ENCODE data around the gene DMKN.
A peak's percentile ranks its signal among the peaks of the same experiment; 100 is the strongest.
"Not testable (repeated sequence)": the region's sequence is repeated elsewhere in the genome, so short reads cannot be mapped to it uniquely, and the experiment has no call there.

The DMKN gene

DNA sequence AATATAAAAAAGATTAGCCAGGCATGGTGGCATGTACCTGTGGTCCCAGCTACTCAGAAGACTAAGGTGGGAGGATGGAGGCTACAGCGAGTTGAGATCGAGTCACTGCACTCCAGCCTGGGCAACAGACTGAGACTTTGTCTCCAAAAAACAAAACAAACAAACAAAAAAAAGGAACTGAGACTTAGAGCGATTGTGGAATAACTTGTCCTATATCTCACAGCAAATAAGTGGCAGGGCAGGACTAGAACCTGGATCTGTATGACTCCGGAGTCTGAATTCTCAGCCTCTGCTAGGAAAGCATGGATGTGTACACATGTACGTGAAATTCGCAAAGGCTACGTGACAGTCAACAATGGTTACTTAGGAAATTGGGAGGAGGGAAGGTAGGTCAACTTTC, 43.3 kb downstream of the DMKN start:
- Histone ChIP-seq H3K18ac (ENCODE audit: low read length) (no peak overlapping the region), H3K9ac (ENCODE audit: low read length) (no peak overlapping the region), H4K8ac (ENCODE audit: low read depth, low read length) (no peak overlapping the region), H3K27ac (ENCODE audit: low read depth, low read length) (no peak overlapping the region), H4K12ac (ENCODE audit: low read depth, low read length) (no peak overlapping the region), H3K79me1 (ENCODE audit: low read length) (no peaks in the 10 kb centered on the region), H2BK5ac (ENCODE audit: low read depth, low read length, poor library complexity) (no peak overlapping the region), H3K4me1 (ENCODE audit: control insufficient read depth in 1 of 2, insufficient read depth in 2 of 2, low read length in 2 of 2) (no peaks in the 10 kb centered on the region), H3K36me3 (ENCODE audit: control insufficient read depth in 1 of 2, insufficient read depth in 2 of 2, low read length in 2 of 2) (no peaks in the 10 kb centered on the region), H4K91ac (ENCODE audit: low read depth, low read length) (no peak overlapping the region), H2BK12ac (ENCODE audit: low read length) (no peak overlapping the region), H2AFZ (ENCODE audit: insufficient read depth, low read length, poor library complexity) (no peak overlapping the region), H3K27me3 (ENCODE audit: insufficient read depth, low read length) (no peaks in the 10 kb centered on the region), H3K4me3 (ENCODE audit: low read depth, low read length) (no peak overlapping the region), H3K79me2 (ENCODE audit: control insufficient read depth, insufficient read depth, low read length, poor library complexity) (peaks cover 2% of the 10 kb centered on the region), H2AK5ac (ENCODE audit: low read length) (no peak overlapping the region), H3K23ac (ENCODE audit: low read length) (no peak overlapping the region), H2BK120ac (ENCODE audit: insufficient read depth, low read length, poor library complexity) (no peak overlapping the region), H3K14ac (ENCODE audit: low read length) (no peak overlapping the region), H3K9me3 (ENCODE audit: insufficient read depth, low read depth, low read length) (no peaks in the 10 kb centered on the region), H3K4ac (ENCODE audit: low read depth, low read length) (no peak overlapping the region), H3K4me2 (ENCODE audit: low read length) (no peak overlapping the region)
- WGBS (ENCODE audit: extremely low coverage, insufficient coverage, insufficient read length), result no CpG with 5 or more reads among the region's 7 CpGs
- no peak for DNase-seq

DNA sequence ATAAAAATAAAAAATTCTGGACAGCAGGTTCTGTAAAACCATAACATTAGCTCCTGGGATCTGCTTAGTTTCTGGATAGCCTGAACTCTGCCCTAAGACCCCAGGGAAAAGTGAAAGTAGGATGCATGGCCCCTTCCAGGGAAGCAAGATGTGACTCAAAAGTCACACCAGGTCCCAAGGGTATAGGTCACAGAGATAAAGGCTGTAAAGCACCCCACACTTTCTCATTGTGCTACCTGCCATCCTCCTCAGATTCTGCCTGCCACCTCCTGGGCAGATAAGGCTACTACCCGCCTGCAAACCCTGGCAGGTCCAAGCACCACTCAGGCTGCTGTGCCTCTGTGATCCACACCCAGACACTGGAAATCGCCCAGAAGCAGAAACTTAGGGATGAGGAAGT, 44.8 kb downstream of the DMKN start:
- Histone ChIP-seq H3K4me1 (ENCODE audit: control insufficient read depth in 1 of 2, insufficient read depth in 2 of 2, low read length in 2 of 2) (no peaks in the 10 kb centered on the region), H4K8ac (ENCODE audit: low read depth, low read length) (no peak overlapping the region), H4K12ac (ENCODE audit: low read depth, low read length) (no peak overlapping the region), H2BK12ac (ENCODE audit: low read length) (no peak overlapping the region), H3K79me2 (ENCODE audit: control insufficient read depth, insufficient read depth, low read length, poor library complexity) (peaks cover 2% of the 10 kb centered on the region), H3K9ac (ENCODE audit: low read length) (no peak overlapping the region), H3K14ac (ENCODE audit: low read length) (no peak overlapping the region), H2AFZ (ENCODE audit: insufficient read depth, low read length, poor library complexity) (no peak overlapping the region), H3K18ac (ENCODE audit: low read length) (no peak overlapping the region), H3K4ac (ENCODE audit: low read depth, low read length) (no peak overlapping the region), H3K9me3 (ENCODE audit: insufficient read depth, low read depth, low read length) (no peaks in the 10 kb centered on the region), H3K79me1 (ENCODE audit: low read length) (no peaks in the 10 kb centered on the region), H3K27me3 (ENCODE audit: insufficient read depth, low read length) (no peaks in the 10 kb centered on the region), H3K27ac (ENCODE audit: low read depth, low read length) (no peak overlapping the region), H4K91ac (ENCODE audit: low read depth, low read length) (no peak overlapping the region), H2AK5ac (ENCODE audit: low read length) (no peak overlapping the region), H2BK5ac (ENCODE audit: low read depth, low read length, poor library complexity) (no peak overlapping the region), H3K4me3 (ENCODE audit: low read depth, low read length) (no peak overlapping the region), H3K36me3 (ENCODE audit: control insufficient read depth in 1 of 2, insufficient read depth in 2 of 2, low read length in 2 of 2) (no peaks in the 10 kb centered on the region), H3K4me2 (ENCODE audit: low read length) (no peak overlapping the region), H3K23ac (ENCODE audit: low read length) (no peak overlapping the region), H2BK120ac (ENCODE audit: insufficient read depth, low read length, poor library complexity) (no peak overlapping the region)
- no CpG with 5 or more reads among the region's 2 CpGs for WGBS (ENCODE audit: extremely low coverage, insufficient coverage, insufficient read length)
- peak in 1 of 2 donors; percentile 27 for DNase-seq

DNA sequence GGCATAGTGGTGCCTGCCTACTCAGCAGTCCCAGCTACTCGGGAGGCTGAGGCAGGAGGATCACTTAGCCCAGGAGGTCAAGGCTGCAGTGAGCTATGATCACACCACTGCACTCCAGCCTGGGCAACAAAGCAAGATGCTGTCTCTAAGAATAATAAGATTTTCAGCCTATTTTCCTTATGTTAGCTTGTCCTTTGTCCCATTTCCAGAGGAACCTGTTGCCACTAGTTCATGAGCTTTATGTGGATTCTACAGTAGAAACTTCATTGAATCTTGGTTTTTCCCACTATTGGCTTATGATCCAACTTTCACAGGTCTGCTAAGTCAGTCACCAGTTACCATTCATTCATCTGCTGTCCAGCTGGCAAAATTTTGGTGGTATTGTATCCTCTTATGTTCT, 47.2 kb downstream of the DMKN start:
- no peak overlapping the region for H3K4me2 ChIP-seq (ENCODE audit: low read length)
- WGBS (ENCODE audit: extremely low coverage, insufficient coverage, insufficient read length), result no CpG with 5 or more reads among the region's 1 CpG
- no peak for DNase-seq
- no peak overlapping the region for H4K91ac ChIP-seq (ENCODE audit: low read depth, low read length)
- H3K36me3 ChIP-seq (ENCODE audit: control insufficient read depth in 1 of 2, insufficient read depth in 2 of 2, low read length in 2 of 2), result no peaks in the 10 kb centered on the region
- H2AK5ac ChIP-seq (ENCODE audit: low read length), result no peak overlapping the region
- H4K8ac ChIP-seq (ENCODE audit: low read depth, low read length), result no peak overlapping the region
- no peak overlapping the region for H3K23ac ChIP-seq (ENCODE audit: low read length)
- no peak overlapping the region for H2BK5ac ChIP-seq (ENCODE audit: low read depth, low read length, poor library complexity)
- no peaks in the 10 kb centered on the region for H3K9me3 ChIP-seq (ENCODE audit: insufficient read depth, low read depth, low read length)
- H4K12ac ChIP-seq (ENCODE audit: low read depth, low read length), result no peak overlapping the region
- H3K79me1 ChIP-seq (ENCODE audit: low read length), result no peaks in the 10 kb centered on the region
- H3K14ac ChIP-seq (ENCODE audit: low read length), result no peak overlapping the region
- H3K27ac ChIP-seq (ENCODE audit: low read depth, low read length), result no peak overlapping the region
- no peak overlapping the region for H3K18ac ChIP-seq (ENCODE audit: low read length)
- H3K27me3 ChIP-seq (ENCODE audit: insufficient read depth, low read length), result no peaks in the 10 kb centered on the region
- H3K4me1 ChIP-seq (ENCODE audit: control insufficient read depth in 1 of 2, insufficient read depth in 2 of 2, low read length in 2 of 2), result no peaks in the 10 kb centered on the region
- peaks cover 2% of the 10 kb centered on the region for H3K79me2 ChIP-seq (ENCODE audit: control insufficient read depth, insufficient read depth, low read length, poor library complexity)
- no peak overlapping the region for H2BK120ac ChIP-seq (ENCODE audit: insufficient read depth, low read length, poor library complexity)
- H3K4me3 ChIP-seq (ENCODE audit: low read depth, low read length), result no peak overlapping the region
- H2AFZ ChIP-seq (ENCODE audit: insufficient read depth, low read length, poor library complexity), result no peak overlapping the region
- H2BK12ac ChIP-seq (ENCODE audit: low read length), result no peak overlapping the region
- no peak overlapping the region for H3K9ac ChIP-seq (ENCODE audit: low read length)
- H3K4ac ChIP-seq (ENCODE audit: low read depth, low read length), result no peak overlapping the region

DNA sequence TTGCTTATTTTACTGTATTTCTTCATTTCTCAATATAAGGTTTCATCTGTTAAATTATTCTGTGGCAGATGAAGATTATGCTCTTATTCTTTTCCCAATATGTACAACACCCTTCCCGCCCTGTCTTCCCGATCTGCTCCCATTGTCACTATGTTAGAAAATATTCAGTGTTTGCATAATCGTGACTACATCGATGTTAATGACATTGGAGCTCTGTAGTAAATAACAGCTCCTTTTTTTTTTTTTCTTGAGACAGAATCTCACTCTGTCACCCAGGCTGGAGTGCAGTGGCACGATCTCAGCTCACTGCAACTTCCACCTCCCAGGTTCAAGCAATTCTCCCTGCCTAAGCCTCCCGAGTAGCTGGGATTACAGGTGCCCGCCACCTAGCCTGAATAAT, 50.5 kb downstream of the DMKN start:
- not testable (repeated sequence) for H4K8ac ChIP-seq (ENCODE audit: low read depth, low read length); H3K18ac ChIP-seq (ENCODE audit: low read length); H3K9ac ChIP-seq (ENCODE audit: low read length); H2BK120ac ChIP-seq (ENCODE audit: insufficient read depth, low read length, poor library complexity); H3K14ac ChIP-seq (ENCODE audit: low read length); H2BK5ac ChIP-seq (ENCODE audit: low read depth, low read length, poor library complexity); H3K4ac ChIP-seq (ENCODE audit: low read depth, low read length); H2AK5ac ChIP-seq (ENCODE audit: low read length); H2AFZ ChIP-seq (ENCODE audit: insufficient read depth, low read length, poor library complexity); H3K79me2 ChIP-seq (ENCODE audit: control insufficient read depth, insufficient read depth, low read length, poor library complexity); H3K36me3 ChIP-seq (ENCODE audit: control insufficient read depth in 1 of 2, insufficient read depth in 2 of 2, low read length in 2 of 2); H3K4me2 ChIP-seq (ENCODE audit: low read length); DNase-seq; H3K79me1 ChIP-seq (ENCODE audit: low read length); H4K12ac ChIP-seq (ENCODE audit: low read depth, low read length); H3K27me3 ChIP-seq (ENCODE audit: insufficient read depth, low read length); H3K9me3 ChIP-seq (ENCODE audit: insufficient read depth, low read depth, low read length); H3K27ac ChIP-seq (ENCODE audit: low read depth, low read length); H3K23ac ChIP-seq (ENCODE audit: low read length); H3K4me3 ChIP-seq (ENCODE audit: low read depth, low read length); H2BK12ac ChIP-seq (ENCODE audit: low read length); H4K91ac ChIP-seq (ENCODE audit: low read depth, low read length); H3K4me1 ChIP-seq (ENCODE audit: control insufficient read depth in 1 of 2, insufficient read depth in 2 of 2, low read length in 2 of 2)
- WGBS (ENCODE audit: extremely low coverage, insufficient coverage, insufficient read length), result no CpG with 5 or more reads among the region's 7 CpGs
